ENCODE measurements around the gene NKIRAS2. TPM values are rescaled to one million over a fixed set of nuclear protein-coding genes. Genes with fewer than 3 reads are reported as not detected.

NKIRAS2 gene
- total and polyA plus RNA-seq, 2 of the 13 experiments (the other 11 are each of a cell fraction or from before 2014, with no cell fraction given): 27.9 to 42.0 TPM

GRCh38 chr17:42019509-42020404, at the start of gene NKIRAS2 (continued):
- TF ChIP-seq, protein P1, sequence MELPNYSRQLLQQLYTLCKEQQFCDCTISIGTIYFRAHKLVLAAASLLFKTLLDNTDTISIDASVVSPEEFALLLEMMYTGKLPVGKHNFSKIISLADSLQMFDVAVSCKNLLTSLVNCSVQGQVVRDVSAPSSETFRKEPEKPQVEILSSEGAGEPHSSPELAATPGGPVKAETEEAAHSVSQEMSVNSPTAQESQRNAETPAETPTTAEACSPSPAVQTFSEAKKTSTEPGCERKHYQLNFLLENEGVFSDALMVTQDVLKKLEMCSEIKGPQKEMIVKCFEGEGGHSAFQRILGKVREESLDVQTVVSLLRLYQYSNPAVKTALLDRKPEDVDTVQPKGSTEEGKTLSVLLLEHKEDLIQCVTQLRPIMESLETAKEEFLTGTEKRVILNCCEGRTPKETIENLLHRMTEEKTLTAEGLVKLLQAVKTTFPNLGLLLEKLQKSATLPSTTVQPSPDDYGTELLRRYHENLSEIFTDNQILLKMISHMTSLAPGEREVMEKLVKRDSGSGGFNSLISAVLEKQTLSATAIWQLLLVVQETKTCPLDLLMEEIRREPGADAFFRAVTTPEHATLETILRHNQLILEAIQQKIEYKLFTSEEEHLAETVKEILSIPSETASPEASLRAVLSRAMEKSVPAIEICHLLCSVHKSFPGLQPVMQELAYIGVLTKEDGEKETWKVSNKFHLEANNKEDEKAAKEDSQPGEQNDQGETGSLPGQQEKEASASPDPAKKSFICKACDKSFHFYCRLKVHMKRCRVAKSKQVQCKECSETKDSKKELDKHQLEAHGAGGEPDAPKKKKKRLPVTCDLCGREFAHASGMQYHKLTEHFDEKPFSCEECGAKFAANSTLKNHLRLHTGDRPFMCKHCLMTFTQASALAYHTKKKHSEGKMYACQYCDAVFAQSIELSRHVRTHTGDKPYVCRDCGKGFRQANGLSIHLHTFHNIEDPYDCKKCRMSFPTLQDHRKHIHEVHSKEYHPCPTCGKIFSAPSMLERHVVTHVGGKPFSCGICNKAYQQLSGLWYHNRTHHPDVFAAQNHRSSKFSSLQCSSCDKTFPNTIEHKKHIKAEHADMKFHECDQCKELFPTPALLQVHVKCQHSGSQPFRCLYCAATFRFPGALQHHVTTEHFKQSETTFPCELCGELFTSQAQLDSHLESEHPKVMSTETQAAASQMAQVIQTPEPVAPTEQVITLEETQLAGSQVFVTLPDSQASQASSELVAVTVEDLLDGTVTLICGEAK (IDR thresholded peaks at IDR 0.05): 0 out of 2 replicates have a peak, but pooled peaks have one; percentile 24
- TF ChIP-seq, protein P1 (CRISPR knock-in tag; IDR thresholded peaks at IDR 0.05): peak; percentile 88; the same call in 1 of the 2 replicates
- TF ChIP-seq IRF2 (CRISPR knock-in tag; IDR thresholded peaks at IDR 0.05) (peak; percentile 96), ZNF790 (CRISPR knock-in tag; IDR thresholded peaks at IDR 0.05; ENCODE audit: borderline replicate concordance) (no peak; the same call in 1 of the 2 replicates), HNRNPUL1 (IDR thresholded peaks at IDR 0.05; ENCODE audit: low read depth, low read length) (no peak), ZNF800 (CRISPR knock-in tag; IDR thresholded peaks at IDR 0.05) (peak; percentile 54; the same call in 1 of the 2 replicates), ZSCAN21 (CRISPR knock-in tag; IDR thresholded peaks at IDR 0.05; ENCODE audit: borderline replicate concordance) (peak; percentile 82; the same call in 1 of the 2 replicates), ZNF619 (CRISPR knock-in tag; IDR thresholded peaks at IDR 0.05) (peak; percentile 92; the same call in 1 of the 2 replicates), ZMAT5 (CRISPR knock-in tag; IDR thresholded peaks at IDR 0.05; ENCODE audit: borderline replicate concordance, low read depth) (no peak), FIP1L1 (IDR thresholded peaks at IDR 0.05; ENCODE audit: borderline replicate concordance, insufficient read depth, low read depth, low read length) (0 out of 2 replicates have a peak, but pooled peaks have one; percentile 54), ZNF12 (CRISPR knock-in tag; IDR thresholded peaks at IDR 0.05) (peak; percentile 54; the same call in 1 of the 2 replicates)
- TF ChIP-seq, protein P2, sequence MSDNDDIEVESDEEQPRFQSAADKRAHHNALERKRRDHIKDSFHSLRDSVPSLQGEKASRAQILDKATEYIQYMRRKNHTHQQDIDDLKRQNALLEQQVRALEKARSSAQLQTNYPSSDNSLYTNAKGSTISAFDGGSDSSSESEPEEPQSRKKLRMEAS (IDR thresholded peaks at IDR 0.05): peak; percentile 70

Measured in HepG2 (cell line).